Right lobe of liver (tissue), 6 donors: ENCODE data around the gene SLC5A11. TPM values are rescaled to one million over a fixed set of nuclear protein-coding genes. Genes with fewer than 3 reads are reported as not detected.
A peak's percentile ranks its signal among the peaks of the same experiment; 100 is the strongest.
"Not testable (repeated sequence)": the region's sequence is repeated elsewhere in the genome, so short reads cannot be mapped to it uniquely, and the experiment has no call there.

Source experiments
- ATAC-seq, 4 donors: fragments of 200-7000 bp; cut with Tn5 transposase; one replicate each; pipeline ENCODE4 v1.9.1; 2020; ENCODE audit warnings: mild to moderate bottlenecking in 4 of 4, moderate library complexity in 4 of 4
- DNase-seq, 3 donors: peaks; one replicate each; pipeline ENCODE4 v3.0.0-alpha.2; 2020
- H3K27ac ChIP-seq, 3 donors: fragments of 200-600 bp; one replicate each; pipeline ENCODE4 v1.8.0; 2022
- H3K27me3 ChIP-seq, 2 donors: fragments of 200-600 bp; one replicate each; pipeline ENCODE4 v1.8.0; 2022
- H3K36me3 ChIP-seq, 4 donors: fragments of 200-600 bp; sonication (generic) in 1 of 4; one replicate each; pipeline versions ENCODE4 v1.5.1 to v1.8.0; 2017 to 2022; ENCODE audit warnings: control low read depth in 1 of 4
- H3K4me1 ChIP-seq, 4 donors: fragments of 200-600 bp; sonication (generic) in 1 of 4; one replicate each; pipeline versions ENCODE4 v1.5.1 to v1.8.0; 2017 to 2022; ENCODE audit warnings: control low read depth in 1 of 4
- H3K4me3 ChIP-seq, 3 donors: fragments of 200-600 bp; one replicate each; pipeline ENCODE4 v1.8.0; 2022
- H3K9me3 ChIP-seq, 4 donors: fragments of 200-600 bp; sonication (generic) in 1 of 4; one replicate each; pipeline versions ENCODE4 v1.5.1 to v1.8.0; 2017 to 2022; ENCODE audit warnings: control low read depth in 1 of 4
- CTCF ChIP-seq, 4 donors: fragments of 200-600 bp in 3 of 4; fragments of 450-650 bp in 1 of 4; IDR thresholded peaks; one replicate each; pipeline versions ENCODE4 v1.5.1 to v1.8.0; 2016 to 2022; ENCODE audit warnings: antibody characterized with exemption in 4 of 4, mild to moderate bottlenecking in 2 of 4
- POLR2A ChIP-seq: fragments of 450-650 bp; IDR thresholded peaks from one replicate; pipeline ENCODE4 v1.6.1; 2017; ENCODE audit warnings: antibody characterized with exemption, mild to moderate bottlenecking
- WGBS: methylation state at CpG from one replicate; pipeline ENCODE4 v1.1.6; 2018; ENCODE audit warnings: low coverage, low lambda C conversion rate; ENCODE audit not compliant: insufficient coverage; ENCODE audit errors: missing lambda C conversion rate; 5-methylcytosine and 5-hydroxymethylcytosine counted together
- intact Hi-C, 2 donors: fragments of 100-400 bp; cut with DNase I; formaldehyde crosslinking; loops; one replicate each; pipeline versions ENCODE4 v1.11.2 to v1.14.1; 2022
- total RNA-seq, 6 experiments: library from RNA; depleted of rRNA in 2 of 6; stranded (reverse); fragments of >200 nt in 2 of 6; fragmentation: NEBNext Ultra II Directional in 3 of 6; extraction: Animal tissue kit (Norgen Biotek cat#: 25700) in 3 of 6; gene quantifications; one replicate each; pipeline versions ENCODE4 v1.1.0 to v1.2.4, GENCODE V29; 2016 to 2023
- donor health status: DM: no; HTN: yes; CAD: no.
- donor health status: DM: no; HTN: no; CAD: no.
- donor health status: DM: no; HTN: no; CAD: no.
- donor health status: DM: no; HTN: yes; CAD: no.
- donor health status: DM: no; HTN: yes; CAD: no.

SLC5A11 gene
- total RNA-seq, 6 experiments from 2014 or later: 0.43 to 1.6 (median 1.2) TPM

- no peak overlapping the region for H3K27ac ChIP-seq
- H3K27me3 ChIP-seq: no peaks in the 10 kb centered on the region
- H3K36me3 ChIP-seq: no peaks in the 10 kb centered on the region
- WGBS: 54% methylated on average over 8 of the region's 17 CpGs
- H3K9me3 ChIP-seq: no peaks in the 10 kb centered on the region
- no peak overlapping the region for H3K4me3 ChIP-seq
- peak in 2 of 4 donors; percentile 69 to 80 for ATAC-seq
- TF ChIP-seq POLR2A (no peak), CTCF (IDR thresholded peaks at IDR 0.05) (no peak)
- intact Hi-C loops: no loop called here
- H3K4me1 ChIP-seq: peaks cover 0 to 4% (median 0%) of the 10 kb centered on the region in 4 donors
- peak in 1 of 3 donors; percentile 46 for DNase-seq
Measured at GRCh38 chr16:24844101-24845030, 1.4 kb upstream of the SLC5A11 start.

DNA sequence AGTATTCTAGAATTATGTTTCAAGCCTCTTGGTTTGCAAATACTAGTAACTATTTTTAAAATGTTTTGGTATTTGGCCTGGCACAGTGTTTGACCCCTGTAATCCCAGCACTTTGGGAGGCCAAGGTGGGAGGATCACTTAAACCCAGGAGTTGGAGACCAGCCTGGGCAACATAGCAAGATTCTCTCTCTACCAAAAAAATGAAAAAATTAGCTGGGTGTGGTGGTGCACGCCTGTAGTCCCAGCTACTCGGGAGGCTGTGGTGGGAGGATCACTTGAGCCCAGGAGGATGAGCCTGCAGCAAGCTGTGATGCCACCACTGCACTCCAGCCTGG lies 765 bp upstream of the SLC5A11 start:
- WGBS: no CpG with 5 or more reads among the region's 2 CpGs
- H3K9me3 ChIP-seq, H3K27me3 ChIP-seq, H3K4me3 ChIP-seq, H3K4me1 ChIP-seq, ATAC-seq, H3K27ac ChIP-seq, DNase-seq, intact Hi-C loops, H3K36me3 ChIP-seq: not testable (repeated sequence)

GRCh38 chr16:24846548-24847357 lies 990 bp downstream of the SLC5A11 start:
- DNase-seq (no peak), ATAC-seq (no peak)
- no peaks in the 10 kb centered on the region for H3K9me3 ChIP-seq
- H3K27me3 ChIP-seq: no peaks in the 10 kb centered on the region
- no peaks in the 10 kb centered on the region for H3K36me3 ChIP-seq
- TF ChIP-seq CTCF (IDR thresholded peaks at IDR 0.05): no peak
- no peak for TF ChIP-seq POLR2A
- no peaks in the 10 kb centered on the region for H3K4me1 ChIP-seq
- no peak overlapping the region for H3K4me3 ChIP-seq
- intact Hi-C loops: no loop called here
- H3K27ac ChIP-seq: no peak overlapping the region
- WGBS: 49% methylated on average over 3 of the region's 8 CpGs

DNA sequence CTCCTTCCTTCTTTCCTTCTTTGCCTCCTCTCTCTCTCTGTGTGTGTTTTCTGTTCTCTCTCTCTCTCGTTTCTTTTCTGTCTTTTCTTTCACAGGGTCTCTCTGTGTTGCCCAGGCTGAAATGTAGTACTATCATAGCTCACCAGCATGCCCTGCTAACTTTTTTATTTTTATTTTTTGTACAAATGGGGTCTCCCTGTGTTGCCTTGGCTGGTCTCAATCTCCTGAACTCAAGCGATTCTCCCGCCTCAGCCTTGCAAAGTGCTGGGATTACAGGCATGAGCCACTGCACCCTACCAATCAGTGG lies 1.5 kb downstream of the SLC5A11 start:
- intact Hi-C loops: no loop called here
- H3K27ac ChIP-seq: no peak overlapping the region
- H3K9me3 ChIP-seq: no peaks in the 10 kb centered on the region
- ATAC-seq (no peak), DNase-seq (no peak)
- H3K4me1 ChIP-seq: no peaks in the 10 kb centered on the region
- H3K36me3 ChIP-seq: no peaks in the 10 kb centered on the region
- no peak overlapping the region for H3K4me3 ChIP-seq
- no peaks in the 10 kb centered on the region for H3K27me3 ChIP-seq
- 93% methylated on average over 3 of the region's 3 CpGs for WGBS
- TF ChIP-seq CTCF (IDR thresholded peaks at IDR 0.05) (no peak), POLR2A (no peak)

- Histone ChIP-seq H3K9me3 (no peaks in the 10 kb centered on the region), H3K4me1 (no peaks in the 10 kb centered on the region), H3K27ac (no peak overlapping the region), H3K27me3 (no peaks in the 10 kb centered on the region), H3K36me3 (no peaks in the 10 kb centered on the region), H3K4me3 (no peak overlapping the region)
- intact Hi-C loops: no loop called here
- DNase-seq: no peak
- no peak for TF ChIP-seq POLR2A
- TF ChIP-seq CTCF (IDR thresholded peaks at IDR 0.05): no peak
- WGBS: 76% methylated on average over 5 of the region's 5 CpGs
- no peak for ATAC-seq
Measured at GRCh38 chr16:24848065-24848464, 2.3 kb downstream of the SLC5A11 start.
